Body of pancreas (tissue), 4 donors: ENCODE data around the gene ARPP21. TPM values are rescaled to one million over a fixed set of nuclear protein-coding genes. Genes with fewer than 3 reads are reported as not detected.

Experiments used
- ATAC-seq: fragments of 150-250 bp; one replicate; pipeline ENCODE4 v1.9.1; 2016
- DNase-seq, 4 donors: peaks; one replicate each; pipeline ENCODE4 v3.0.0-alpha.2; 2019
- H3K27ac ChIP-seq, 4 donors: fragments of 200-600 bp; sonication (generic); 1 replicate in 3 of 4; 2 replicates in 1 of 4; pipeline versions ENCODE4 v1.5.1 to v1.6.1; 2016 to 2019; ENCODE audit warnings: mild to moderate bottlenecking in 1 of 4, mixed read lengths in 1 of 4, moderate library complexity in 1 of 4
- H3K27me3 ChIP-seq, 2 donors: fragments of 200-600 bp; sonication (generic); one replicate each; pipeline ENCODE4 v1.6.0; 2016; ENCODE audit warnings: mild to moderate bottlenecking in 1 of 2
- H3K36me3 ChIP-seq, 2 donors: fragments of 200-600 bp; sonication (generic); replicated peaks in 1 of 2; 2 replicates each; pipeline ENCODE4 v1.5.1; 2016; ENCODE audit warnings: low read depth in 2 of 2; ENCODE audit not compliant: insufficient read depth in 1 of 2
- H3K4me1 ChIP-seq: fragments of 200-600 bp; sonication (generic); one replicate; pipeline ENCODE4 v1.6.0; 2016
- H3K4me3 ChIP-seq, 2 donors: fragments of 200-600 bp; sonication (generic); 1 replicate in 1 of 2; 2 replicates in 1 of 2; pipeline ENCODE4 v1.5.1; 2016 to 2019
- H3K9me3 ChIP-seq, 3 donors: fragments of 200-600 bp; sonication (generic); 1 replicate in 2 of 3; 2 replicates in 1 of 3; pipeline ENCODE4 v1.5.1; 2016
- CTCF ChIP-seq, 7 experiments: fragments of 450-650 bp in 4 of 7; fragments of 200-600 bp in 3 of 7; sonication (generic) in 3 of 7; IDR thresholded peaks; one replicate each; pipeline ENCODE4 v1.5.1; 2016 to 2019; ENCODE audit warnings: antibody characterized with exemption in 7 of 7
- POLR2A ChIP-seq, 3 donors: fragments of 450-650 bp; IDR thresholded peaks; one replicate each; pipeline ENCODE4 v1.6.1; 2016; ENCODE audit warnings: antibody characterized with exemption in 3 of 3, mild to moderate bottlenecking in 2 of 3
- WGBS, 2 donors: methylation state at CpG; one replicate each; pipeline ENCODE4 v1.1.5; 2017; 5-methylcytosine and 5-hydroxymethylcytosine counted together
- intact Hi-C: fragments of 100-400 bp; cut with DNase I; formaldehyde crosslinking; loops from one replicate; pipeline ENCODE4 v1.15.1; 2023
- total RNA-seq, 2 donors: library from RNA; depleted of rRNA; stranded (reverse); fragments of >200 nt; gene quantifications; one replicate each; pipeline ENCODE4 v1.1.0, GENCODE V29; 2016

ARPP21 gene
- total RNA-seq, 2 donors from 2014 or later: not detected

GRCh38 chr3:35597490-35597889 lies 41.8 kb upstream of the ARPP21 start:
- H3K4me3 ChIP-seq: no peak overlapping the region
- TF ChIP-seq POLR2A (IDR thresholded peaks at IDR 0.05) (no peak), CTCF (IDR thresholded peaks at IDR 0.05) (no peak)
- ATAC-seq (no peak), DNase-seq (no peak)
- 42 to 48% methylated on average over 3 of the region's 3 CpGs for WGBS, 2 donors
- intact Hi-C loops: no loop called here
- H3K27ac ChIP-seq: no peak overlapping the region
- H3K9me3 ChIP-seq: no peaks in the 10 kb centered on the region
- H3K4me1 ChIP-seq: no peaks in the 10 kb centered on the region
- no peaks in the 10 kb centered on the region for H3K36me3 ChIP-seq
- no peaks in the 10 kb centered on the region for H3K27me3 ChIP-seq

GRCh38 chr3:35598804-35599203 lies 40.5 kb upstream of the ARPP21 start:
- ATAC-seq: no peak
- Histone ChIP-seq H3K4me3 (no peak overlapping the region), H3K27ac (no peak overlapping the region), H3K36me3 (no peaks in the 10 kb centered on the region), H3K27me3 (no peaks in the 10 kb centered on the region), H3K4me1 (no peaks in the 10 kb centered on the region), H3K9me3 (no peaks in the 10 kb centered on the region)
- TF ChIP-seq CTCF (IDR thresholded peaks at IDR 0.05) (no peak), POLR2A (IDR thresholded peaks at IDR 0.05) (no peak)
- no peak for DNase-seq
- WGBS, 2 donors: 52 to 77% methylated on average over 1 of the region's 1 CpG
- intact Hi-C loops: no loop called here

GRCh38 chr3:35601959-35602358 lies 37.4 kb upstream of the ARPP21 start:
- Histone ChIP-seq H3K36me3 (no peaks in the 10 kb centered on the region), H3K4me1 (no peaks in the 10 kb centered on the region), H3K27ac (no peak overlapping the region), H3K27me3 (no peaks in the 10 kb centered on the region), H3K4me3 (no peak overlapping the region), H3K9me3 (no peaks in the 10 kb centered on the region)
- no peak for ATAC-seq
- intact Hi-C loops: no loop called here
- TF ChIP-seq CTCF (IDR thresholded peaks at IDR 0.05): no peak
- no peak for TF ChIP-seq POLR2A (IDR thresholded peaks at IDR 0.05)
- no peak for DNase-seq

GRCh38 chr3:35602395-35602936 lies 36.9 kb upstream of the ARPP21 start:
- H3K9me3 ChIP-seq: no peaks in the 10 kb centered on the region
- DNase-seq (no peak), ATAC-seq (no peak)
- H3K27ac ChIP-seq: no peak overlapping the region
- WGBS, 2 donors: 41 to 55% methylated on average over 7 of the region's 7 CpGs
- H3K27me3 ChIP-seq: no peaks in the 10 kb centered on the region
- no peak for TF ChIP-seq CTCF (IDR thresholded peaks at IDR 0.05)
- TF ChIP-seq POLR2A (IDR thresholded peaks at IDR 0.05): no peak
- intact Hi-C loops: no loop called here
- no peaks in the 10 kb centered on the region for H3K36me3 ChIP-seq
- no peak overlapping the region for H3K4me3 ChIP-seq
- H3K4me1 ChIP-seq: no peaks in the 10 kb centered on the region

- Histone ChIP-seq H3K27ac (no peak overlapping the region), H3K27me3 (no peaks in the 10 kb centered on the region), H3K4me3 (no peak overlapping the region), H3K36me3 (no peaks in the 10 kb centered on the region), H3K4me1 (no peaks in the 10 kb centered on the region), H3K9me3 (no peaks in the 10 kb centered on the region)
- ATAC-seq (no peak), DNase-seq (no peak)
- WGBS, 2 donors: 34 to 45% methylated on average over 3 of the region's 3 CpGs
- intact Hi-C loops: no loop called here
- no peak for TF ChIP-seq POLR2A (IDR thresholded peaks at IDR 0.05)
- TF ChIP-seq CTCF (IDR thresholded peaks at IDR 0.05): no peak
These were observed 23.0 kb upstream of the ARPP21 start for GRCh38 chr3:35616346-35616745.
